HG03060 (cell line): Measurements from ENCODE around the gene HEATR1.
"Not testable (repeated sequence)": the region's sequence is repeated elsewhere in the genome, so short reads cannot be mapped to it uniquely, and the experiment has no call there.

ENCODE experiments used
- ATAC-seq: cut with Tn5 transposase; IDR thresholded peaks from one replicate; pipeline ENCODE4 v1.9.1; 2021; ENCODE audit warnings: low read depth, moderate number of reproducible peaks; ENCODE audit not compliant: unreplicated experiment

Gene HEATR1

DNA sequence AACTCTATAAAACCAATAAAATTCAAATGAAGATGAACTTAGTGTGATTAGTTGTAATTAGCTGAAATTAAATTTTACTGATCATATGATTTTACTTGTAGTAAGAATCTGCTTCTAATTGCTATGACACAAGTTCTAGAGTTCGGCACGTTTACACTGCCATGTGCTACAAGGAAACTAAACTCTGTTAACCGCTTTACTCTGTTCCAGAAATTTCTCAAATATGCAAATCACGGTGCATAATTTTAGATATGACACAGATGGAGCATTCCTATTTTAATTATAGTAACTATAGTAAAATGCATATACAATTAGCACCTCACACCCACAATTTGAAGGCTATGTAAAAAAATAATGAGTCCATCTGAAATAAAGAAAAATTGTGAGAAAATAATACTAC, 14.8 kb downstream of the HEATR1 start:
- no peak for ATAC-seq

GRCh38 chr1:236581528-236581927, 22.8 kb downstream of the HEATR1 start:
- ATAC-seq = no peak

DNA sequence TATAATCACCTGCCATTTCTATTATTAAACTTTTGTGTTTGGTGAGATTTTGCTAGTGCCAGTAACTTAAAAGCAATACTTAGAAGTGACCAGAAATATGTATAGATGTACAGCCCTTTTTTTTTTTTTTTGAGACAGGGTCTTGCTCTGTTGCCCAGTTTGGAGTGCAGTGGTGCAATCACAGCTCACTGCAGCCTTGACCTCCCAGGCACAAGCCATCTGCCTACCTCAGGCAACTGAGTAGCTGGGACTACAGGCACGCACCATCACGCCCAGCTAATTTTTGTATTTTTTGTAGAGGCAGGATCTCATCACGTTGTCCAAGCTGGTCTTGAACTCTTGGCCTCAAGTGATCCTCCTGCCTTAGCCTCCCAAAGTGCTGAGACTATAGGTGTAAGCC, 23.9 kb downstream of the HEATR1 start:
- not testable (repeated sequence) for ATAC-seq

DNA sequence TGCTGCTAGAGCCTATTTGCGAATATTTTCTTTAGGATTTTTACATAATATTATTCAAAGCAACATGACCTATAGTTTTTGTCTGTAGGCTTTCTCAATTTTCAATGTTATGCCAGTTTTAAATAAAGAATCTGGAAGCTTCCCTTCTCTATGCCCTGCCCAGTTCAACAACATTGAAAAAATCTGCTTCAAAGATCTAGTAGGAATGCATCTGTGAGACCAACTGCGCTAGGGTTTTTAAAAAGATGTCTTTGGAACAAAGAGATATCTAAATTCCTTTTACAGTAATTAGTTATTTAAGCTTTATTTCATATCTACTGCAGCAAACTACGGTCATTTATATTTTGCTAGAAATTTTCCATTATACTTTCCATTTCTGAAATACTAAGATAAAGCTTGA, 25.7 kb downstream of the HEATR1 start:
- ATAC-seq = no peak

DNA sequence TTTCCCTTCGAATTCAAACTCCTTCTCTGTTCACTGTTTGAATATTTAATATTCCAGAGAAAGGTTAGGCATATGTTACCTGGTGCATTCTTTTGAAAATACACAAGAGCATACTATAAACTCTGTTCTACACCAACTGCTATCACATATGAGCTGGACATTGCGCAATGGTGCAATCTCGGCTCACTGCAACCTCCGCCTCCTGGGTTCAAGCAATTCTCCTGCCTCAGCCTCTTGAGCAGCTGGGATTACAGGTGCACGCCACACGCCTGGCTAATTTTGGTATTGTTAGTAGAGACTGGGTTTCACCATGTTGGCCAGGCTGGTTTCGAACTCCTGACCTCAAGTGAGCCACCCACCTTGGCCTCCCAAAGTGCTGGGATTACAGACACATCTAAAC, 27.3 kb downstream of the HEATR1 start:
- not testable (repeated sequence) for ATAC-seq

GRCh38 chr1:236576004-236576403, 28.3 kb downstream of the HEATR1 start:
- ATAC-seq = no peak

GRCh38 chr1:236575523-236575922, 28.8 kb downstream of the HEATR1 start:
- ATAC-seq = no peak

GRCh38 chr1:236568285-236568894, 35.9 kb downstream of the HEATR1 start:
- ATAC-seq = no peak

GRCh38 chr1:236565530-236565929, 38.8 kb downstream of the HEATR1 start:
- ATAC-seq = no peak

DNA sequence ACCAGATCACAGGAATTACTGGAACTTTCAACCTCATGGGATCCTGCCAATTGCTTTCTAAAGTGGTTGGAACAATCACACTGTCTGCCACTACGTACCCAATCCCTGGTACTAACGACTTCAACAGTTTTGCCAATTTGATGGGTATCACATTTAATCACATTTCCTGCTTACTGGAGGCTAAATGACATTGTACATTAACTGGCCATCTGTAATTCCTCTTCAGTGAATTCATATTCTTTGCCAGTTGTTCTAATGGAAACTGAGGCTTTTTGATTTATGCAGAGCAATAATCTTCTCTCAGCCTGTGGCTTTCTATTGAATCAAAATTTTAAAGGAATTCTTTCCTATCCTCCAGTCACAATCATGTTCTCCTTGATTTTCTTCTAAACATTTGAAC, 42.3 kb downstream of the HEATR1 start:
- ATAC-seq = no peak

GRCh38 chr1:236560213-236560771, 44.0 kb downstream of the HEATR1 start:
- ATAC-seq = no peak

DNA sequence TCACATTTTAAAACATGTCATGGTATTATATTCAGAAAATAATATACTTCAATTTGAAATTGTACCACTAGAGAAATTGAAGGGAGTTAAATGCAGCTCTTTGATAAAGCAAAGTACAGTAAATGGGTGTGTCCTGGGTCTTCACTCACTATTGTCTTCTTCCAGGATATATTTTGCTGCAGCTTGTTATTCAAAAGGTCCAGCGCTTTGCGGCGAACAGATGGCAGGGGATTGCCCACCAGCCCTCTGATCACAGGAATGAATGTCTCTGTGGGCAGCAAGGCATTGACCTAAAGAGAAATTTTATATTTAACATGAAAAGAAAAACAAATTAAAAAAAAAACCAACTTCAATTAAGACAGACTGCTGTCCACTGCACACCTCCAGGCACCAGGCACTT, 45.5 kb downstream of the HEATR1 start:
- no peak for ATAC-seq

DNA sequence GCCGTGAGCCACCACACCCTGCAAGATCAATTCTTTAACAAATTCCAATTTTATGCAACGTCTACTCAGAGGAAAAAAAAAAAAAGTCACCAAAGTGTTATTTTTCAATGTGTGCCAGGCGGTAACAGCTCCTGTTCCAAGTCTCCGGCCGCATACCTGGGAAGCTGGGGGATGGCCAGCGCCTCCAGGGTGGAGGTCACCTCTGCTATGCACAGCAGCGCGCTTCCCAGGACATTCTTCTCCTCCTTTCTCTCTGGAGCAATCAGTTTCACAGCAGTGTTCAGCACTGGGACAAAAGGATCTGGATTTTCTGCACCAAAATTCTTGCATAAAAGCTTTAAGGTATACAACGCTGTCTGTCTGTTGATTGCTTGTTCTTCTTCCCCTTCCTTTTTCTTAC, 46.2 kb downstream of the HEATR1 start:
- no peak for ATAC-seq

DNA sequence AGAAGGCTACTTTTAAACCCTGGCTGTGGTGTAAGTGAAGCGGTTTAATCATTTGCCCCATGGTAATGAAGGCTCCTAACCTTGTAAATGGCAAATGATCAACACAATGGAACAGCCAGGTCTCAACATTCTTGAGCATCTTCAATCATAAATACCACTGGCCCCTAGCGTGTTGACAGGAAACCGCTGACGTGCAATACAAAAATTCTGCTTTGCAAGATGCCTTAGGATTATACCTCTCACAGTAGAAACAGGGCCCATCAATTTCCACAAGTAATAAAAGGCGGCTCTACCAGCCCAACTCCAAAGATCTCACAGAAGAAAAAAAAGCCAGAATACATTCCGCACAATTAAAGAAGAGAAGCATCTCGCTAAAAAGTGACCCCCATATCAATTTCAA, 47.7 kb downstream of the HEATR1 start:
- no peak for ATAC-seq

- ATAC-seq = no peak
Observed at GRCh38 chr1:236553370-236553769, 50.9 kb downstream of the HEATR1 start.

DNA sequence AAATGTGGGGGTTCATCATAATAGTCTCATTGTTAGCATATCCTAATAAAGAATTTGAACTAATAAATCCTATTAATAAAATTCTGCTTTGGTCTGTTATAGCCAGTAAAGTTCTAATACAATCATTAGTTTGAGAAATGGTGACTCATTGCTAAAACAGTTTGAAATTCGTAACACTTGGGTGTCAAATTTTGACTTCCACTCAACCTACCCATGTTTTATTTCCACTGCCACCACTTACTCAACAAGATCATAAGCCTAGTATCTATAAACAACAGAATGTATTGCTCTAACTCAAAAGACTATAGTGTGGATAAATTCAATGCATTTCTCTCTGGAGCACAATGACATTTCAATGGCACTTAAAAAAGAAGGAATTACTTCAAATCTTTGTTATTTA, 51.4 kb downstream of the HEATR1 start:
- no peak for ATAC-seq

- no peak for ATAC-seq
Observed at GRCh38 chr1:236552096-236552495, 52.2 kb downstream of the HEATR1 start.

GRCh38 chr1:236550961-236551851, 53.1 kb downstream of the HEATR1 start:
- no peak for ATAC-seq

DNA sequence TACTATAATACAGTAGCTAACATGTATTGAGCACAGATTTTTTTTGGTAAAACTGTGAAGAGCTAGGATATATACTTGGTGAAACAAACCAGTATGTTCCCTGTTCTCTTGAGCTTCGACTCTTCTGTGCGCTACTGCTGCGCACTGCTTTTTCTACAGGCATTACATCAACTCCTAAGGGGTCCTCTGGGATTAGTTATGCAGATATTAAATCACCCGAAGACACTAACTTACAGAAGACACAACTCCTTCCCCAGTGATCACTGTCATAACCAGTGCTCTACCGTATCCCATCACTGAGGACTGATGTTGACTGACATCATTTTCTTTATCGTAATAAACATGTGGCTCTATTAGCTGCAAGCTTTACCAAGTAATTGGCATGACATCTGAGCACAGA, 55.9 kb downstream of the HEATR1 start:
- ATAC-seq = no peak

DNA sequence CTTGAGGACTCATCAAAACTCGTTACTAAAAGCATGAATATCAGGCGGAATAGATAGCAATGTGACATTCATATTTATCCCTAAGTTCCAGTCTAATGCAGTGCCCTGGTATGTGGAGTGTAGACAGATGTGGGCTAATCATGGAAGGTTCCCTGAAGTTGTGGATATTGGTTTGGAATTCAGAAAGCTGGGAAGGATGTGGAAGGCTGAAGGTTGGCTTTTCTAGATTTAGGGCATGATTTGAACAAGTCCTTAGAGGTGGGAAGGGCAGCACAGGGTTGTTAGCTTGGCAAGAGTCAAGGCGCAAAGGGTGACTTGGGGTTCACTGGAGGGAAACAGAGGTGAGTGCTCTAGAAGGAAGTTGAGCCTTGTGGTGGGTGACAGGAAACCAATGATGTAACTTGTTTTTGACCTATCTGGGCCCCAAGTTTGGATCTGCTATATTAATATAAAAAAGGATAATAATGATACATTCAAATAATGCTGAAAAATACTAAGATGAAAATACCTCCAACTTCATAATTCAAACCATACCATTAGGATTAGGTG, 58.6 kb downstream of the HEATR1 start:
- no peak for ATAC-seq

GRCh38 chr1:236543065-236543669, 61.1 kb downstream of the HEATR1 start:
- no peak for ATAC-seq
